SJCRH30 (cell line): Measurements from ENCODE around the gene NINJ1. TPM values are rescaled to one million over a fixed set of nuclear protein-coding genes. Genes with fewer than 3 reads are reported as not detected.

ENCODE experiments used
- DNase-seq, 2 experiments: peaks; one replicate each; pipeline ENCODE4 v3.0.0-alpha.2; 2015 to 2020
- H3K27ac ChIP-seq: fragments of 250-450 bp; sonication (Bioruptor Pico); 2 replicates; pipeline ENCODE4 v1.5.1; 2020; ENCODE audit warnings: mild to moderate bottlenecking, moderate library complexity
- H3K27me3 ChIP-seq: fragments of 250-450 bp; sonication (Bioruptor Pico); 2 replicates; pipeline ENCODE4 v1.5.1; 2020; ENCODE audit warnings: mild to moderate bottlenecking, moderate library complexity
- H3K36me3 ChIP-seq: fragments of 250-450 bp; sonication (Bioruptor Pico); 2 replicates; pipeline ENCODE4 v1.5.1; 2020; ENCODE audit warnings: mild to moderate bottlenecking, moderate library complexity
- H3K4me1 ChIP-seq: fragments of 250-450 bp; sonication (Bioruptor Pico); 2 replicates; pipeline ENCODE4 v1.5.1; 2020; ENCODE audit warnings: mild to moderate bottlenecking, moderate library complexity
- H3K4me3 ChIP-seq: fragments of 250-450 bp; sonication (Bioruptor Pico); 2 replicates; pipeline ENCODE4 v1.5.1; 2020; ENCODE audit warnings: mild to moderate bottlenecking, moderate library complexity
- H3K9me3 ChIP-seq: fragments of 250-450 bp; sonication (Bioruptor Pico); replicated peaks from 2 replicates; pipeline ENCODE4 v1.5.1; 2020; ENCODE audit warnings: mild to moderate bottlenecking, moderate library complexity
- total RNA-seq: library from RNA; depleted of rRNA; stranded (reverse); fragments of >200 nt; shearing (Covaris generic); gene quantifications from 2 replicates; pipeline ENCODE4 v1.2.3, GENCODE V29; 2014

Gene NINJ1
- total RNA-seq, 1 experiment from 2014 or later = 27.1 TPM

- no peak for DNase-seq
- Histone ChIP-seq H3K9me3 (no peaks in the 10 kb centered on the region), H3K4me1 (peaks cover 3% of the 10 kb centered on the region; the same call in 1 of the 2 replicates), H3K27me3 (no peaks in the 10 kb centered on the region), H3K36me3 (no peaks in the 10 kb centered on the region), H3K27ac (no peak overlapping the region), H3K4me3 (no peak overlapping the region)
These were observed 43.9 kb downstream of the NINJ1 start for GRCh38 chr9:93090091-93090655.

DNA sequence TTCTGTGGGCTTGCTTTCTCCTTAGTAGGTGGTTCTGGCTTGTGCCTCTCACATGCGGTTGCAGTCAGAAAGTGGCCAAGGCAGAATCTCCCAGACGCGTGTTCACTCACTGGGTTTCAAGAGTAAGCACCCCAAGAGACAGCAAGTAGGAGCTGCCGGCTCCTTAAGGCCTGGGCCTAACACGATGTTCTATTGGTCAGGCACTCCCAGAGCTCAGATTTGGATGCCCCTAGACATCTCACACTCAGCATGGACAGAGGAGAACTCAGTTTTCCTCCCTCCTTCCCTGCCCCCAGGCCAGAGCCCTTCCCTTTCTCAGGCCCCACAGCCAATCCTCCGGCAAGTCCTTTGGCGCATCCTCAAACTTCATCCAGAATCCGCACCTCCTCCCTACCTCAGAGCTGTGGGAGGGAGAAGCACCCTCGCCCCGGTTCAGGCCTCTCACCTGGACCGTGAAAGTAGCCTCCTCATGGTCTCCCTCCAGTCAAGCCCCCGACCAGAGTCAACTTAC lies 44.5 kb downstream of the NINJ1 start:
- H3K4me1 ChIP-seq = no peaks in the 10 kb centered on the region
- no peaks in the 10 kb centered on the region for H3K9me3 ChIP-seq
- H3K27me3 ChIP-seq = no peaks in the 10 kb centered on the region
- no peak overlapping the region for H3K4me3 ChIP-seq
- no peak overlapping the region for H3K27ac ChIP-seq
- H3K36me3 ChIP-seq = no peaks in the 10 kb centered on the region
- no peak for DNase-seq

DNA sequence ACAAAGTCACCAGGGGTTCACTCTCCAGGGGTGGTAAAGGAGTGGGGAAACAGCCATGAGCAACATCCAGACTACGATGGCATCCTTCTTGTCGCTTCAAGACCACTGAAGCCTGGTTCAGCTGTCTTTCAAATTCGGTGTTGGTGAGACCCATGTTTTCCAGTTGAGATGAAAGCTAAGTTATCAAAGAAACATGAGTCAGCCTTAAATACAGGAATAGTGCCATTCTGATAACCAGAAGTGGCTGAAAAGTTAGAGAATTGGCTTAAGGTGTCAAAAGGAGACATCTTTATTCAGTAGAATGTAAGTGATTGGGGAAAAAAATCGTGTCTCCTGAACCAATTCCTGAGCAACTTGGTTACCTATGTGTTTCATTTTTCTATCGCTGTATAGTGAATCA lies 45.0 kb downstream of the NINJ1 start:
- DNase-seq = no peak
- no peak overlapping the region for H3K4me3 ChIP-seq
- H3K4me1 ChIP-seq = no peaks in the 10 kb centered on the region
- H3K27me3 ChIP-seq = no peaks in the 10 kb centered on the region
- no peak overlapping the region for H3K27ac ChIP-seq
- H3K36me3 ChIP-seq = no peaks in the 10 kb centered on the region
- no peaks in the 10 kb centered on the region for H3K9me3 ChIP-seq

- no peak overlapping the region for H3K27ac ChIP-seq
- DNase-seq = no peak
- H3K27me3 ChIP-seq = no peaks in the 10 kb centered on the region
- no peaks in the 10 kb centered on the region for H3K4me1 ChIP-seq
- no peaks in the 10 kb centered on the region for H3K9me3 ChIP-seq
- H3K36me3 ChIP-seq = no peaks in the 10 kb centered on the region
- no peak overlapping the region for H3K4me3 ChIP-seq
These were observed 45.4 kb downstream of the NINJ1 start for GRCh38 chr9:93088656-93089015.

- no peaks in the 10 kb centered on the region for H3K4me1 ChIP-seq
These were observed 45.9 kb downstream of the NINJ1 start for GRCh38 chr9:93087971-93088655.

GRCh38 chr9:93086447-93087224 lies 47.4 kb downstream of the NINJ1 start:
- Histone ChIP-seq H3K9me3 (no peaks in the 10 kb centered on the region), H3K27me3 (no peaks in the 10 kb centered on the region), H3K36me3 (no peaks in the 10 kb centered on the region), H3K27ac (no peak overlapping the region), H3K4me1 (no peaks in the 10 kb centered on the region), H3K4me3 (no peak overlapping the region)
- DNase-seq = no peak

More at GRCh38 chr9:93087971-93088655, 45.9 kb downstream of the NINJ1 start:
- no peak for DNase-seq
- H3K4me3 ChIP-seq = no peak overlapping the region
- H3K9me3 ChIP-seq = no peaks in the 10 kb centered on the region
- no peaks in the 10 kb centered on the region for H3K27me3 ChIP-seq
- H3K27ac ChIP-seq = no peak overlapping the region
- no peaks in the 10 kb centered on the region for H3K36me3 ChIP-seq

- H3K27ac ChIP-seq = no peak overlapping the region
- H3K4me3 ChIP-seq = no peak overlapping the region
- DNase-seq = no peak
- H3K27me3 ChIP-seq = no peaks in the 10 kb centered on the region
- no peaks in the 10 kb centered on the region for H3K36me3 ChIP-seq
- H3K9me3 ChIP-seq = no peaks in the 10 kb centered on the region
- H3K4me1 ChIP-seq = no peaks in the 10 kb centered on the region
These were observed 48.4 kb downstream of the NINJ1 start for GRCh38 chr9:93085676-93086075.

GRCh38 chr9:93084471-93084881 lies 49.6 kb downstream of the NINJ1 start:
- H3K9me3 ChIP-seq = no peaks in the 10 kb centered on the region
- DNase-seq = no peak
- H3K4me3 ChIP-seq = no peak overlapping the region
- no peak overlapping the region for H3K27ac ChIP-seq
- H3K27me3 ChIP-seq = no peaks in the 10 kb centered on the region
- H3K36me3 ChIP-seq = no peaks in the 10 kb centered on the region
- H3K4me1 ChIP-seq = no peaks in the 10 kb centered on the region

DNA sequence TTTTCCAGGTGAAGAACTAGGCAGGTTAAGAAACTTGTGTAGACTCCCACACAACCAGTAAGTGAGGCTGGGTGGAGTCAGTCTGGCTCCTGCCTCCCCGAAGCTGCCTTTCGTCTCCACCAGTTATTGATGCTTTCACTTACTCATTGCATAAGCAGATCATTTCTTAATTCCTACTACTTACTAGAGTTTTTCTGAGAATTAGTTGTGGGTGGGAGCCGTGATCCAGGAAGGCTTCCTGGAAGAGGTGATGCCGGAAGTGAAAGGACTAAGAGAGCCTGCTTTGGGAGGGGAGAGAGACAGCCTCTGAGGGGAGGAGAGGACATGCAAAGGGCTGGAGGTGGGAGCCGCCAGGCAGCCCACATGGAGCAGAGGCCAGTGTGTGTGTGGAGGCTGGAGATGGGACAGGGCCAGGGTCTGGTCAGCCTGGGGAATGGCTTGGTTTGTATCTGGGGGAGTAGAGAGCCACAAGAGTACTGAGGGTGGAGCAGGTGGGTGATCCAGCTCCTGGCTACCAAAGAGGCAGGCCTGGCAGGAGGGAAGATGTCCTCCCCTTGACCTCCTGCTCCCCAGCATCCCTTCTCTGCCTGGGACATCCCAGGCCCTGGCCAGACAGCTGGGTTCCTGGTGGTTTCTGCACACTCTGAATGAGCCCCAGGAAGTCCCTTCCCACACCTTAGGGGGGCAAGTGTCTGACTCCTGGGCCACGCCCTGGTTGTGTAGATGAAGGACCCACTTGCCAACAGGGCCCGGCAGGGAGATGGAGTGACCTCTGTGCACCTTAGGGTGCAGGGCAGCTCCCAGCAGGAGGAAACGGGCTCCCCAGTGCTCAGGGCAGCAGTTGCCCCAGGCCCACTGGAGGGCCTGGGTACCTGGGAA lies 50.2 kb downstream of the NINJ1 start:
- H3K9me3 ChIP-seq = no peaks in the 10 kb centered on the region
- no peaks in the 10 kb centered on the region for H3K4me1 ChIP-seq
- no peaks in the 10 kb centered on the region for H3K36me3 ChIP-seq
- no peak overlapping the region for H3K4me3 ChIP-seq
- H3K27ac ChIP-seq = no peak overlapping the region
- no peak for DNase-seq
- no peaks in the 10 kb centered on the region for H3K27me3 ChIP-seq

GRCh38 chr9:93082841-93083411 lies 51.1 kb downstream of the NINJ1 start:
- no peaks in the 10 kb centered on the region for H3K9me3 ChIP-seq
- peak in 1 of 2 experiments; percentile 30 for DNase-seq
- H3K27me3 ChIP-seq = no peaks in the 10 kb centered on the region
- H3K36me3 ChIP-seq = no peaks in the 10 kb centered on the region
- no peak overlapping the region for H3K27ac ChIP-seq
- H3K4me1 ChIP-seq = no peaks in the 10 kb centered on the region
- no peak overlapping the region for H3K4me3 ChIP-seq

GRCh38 chr9:93081931-93082330 lies 52.1 kb downstream of the NINJ1 start:
- Histone ChIP-seq H3K27me3 (no peaks in the 10 kb centered on the region), H3K4me1 (no peaks in the 10 kb centered on the region), H3K4me3 (no peak overlapping the region), H3K9me3 (no peaks in the 10 kb centered on the region), H3K27ac (no peak overlapping the region), H3K36me3 (no peaks in the 10 kb centered on the region)
- no peak for DNase-seq

DNA sequence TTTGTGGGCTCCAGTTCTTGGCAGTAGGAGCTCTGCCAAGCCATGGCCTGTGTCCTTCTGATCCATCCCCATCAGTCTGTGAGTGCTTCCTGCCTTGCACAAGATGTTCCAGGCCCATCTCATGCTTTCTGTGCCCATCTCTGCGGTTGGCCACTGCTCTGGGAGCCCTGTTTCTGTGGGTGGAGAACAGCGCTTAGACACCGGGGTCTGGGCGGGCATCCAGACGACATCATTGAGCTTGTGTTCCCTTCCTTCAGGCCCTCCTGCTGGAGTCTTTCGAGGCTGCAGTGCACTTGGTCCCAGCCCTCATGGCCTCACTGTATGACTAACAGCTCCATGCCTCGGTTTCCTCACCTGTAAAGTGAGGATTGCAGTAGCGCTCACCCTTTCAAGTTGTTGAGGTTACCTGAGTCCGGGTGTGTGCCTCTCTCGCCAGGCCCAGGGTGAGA lies 52.9 kb downstream of the NINJ1 start:
- H3K27me3 ChIP-seq = no peaks in the 10 kb centered on the region
- no peak overlapping the region for H3K27ac ChIP-seq
- no peak overlapping the region for H3K4me3 ChIP-seq
- DNase-seq = peak in 1 of 2 experiments; percentile 2
- H3K4me1 ChIP-seq = no peaks in the 10 kb centered on the region
- H3K9me3 ChIP-seq = no peaks in the 10 kb centered on the region
- no peaks in the 10 kb centered on the region for H3K36me3 ChIP-seq

DNA sequence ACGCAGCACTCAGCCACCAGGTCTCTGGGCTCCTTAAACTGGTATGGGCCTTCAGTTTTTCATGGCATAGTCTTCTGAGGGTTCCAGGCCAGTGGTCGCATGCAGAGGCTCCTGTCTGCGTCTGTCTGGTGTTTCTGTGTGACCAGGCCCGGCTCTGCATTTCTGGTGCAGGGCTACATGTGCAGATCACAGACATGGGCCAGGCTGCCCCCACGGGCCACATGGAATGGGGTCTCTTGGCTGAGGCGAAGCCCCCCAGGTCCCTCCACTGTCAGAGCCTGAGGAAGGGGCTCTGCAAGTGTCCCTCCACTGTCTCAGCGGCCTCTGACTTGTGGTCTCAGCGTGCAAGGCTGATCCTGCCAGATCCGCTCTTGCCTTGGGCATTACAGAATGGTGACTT lies 53.6 kb downstream of the NINJ1 start:
- Histone ChIP-seq H3K27me3 (no peaks in the 10 kb centered on the region), H3K4me1 (no peaks in the 10 kb centered on the region), H3K27ac (no peak overlapping the region), H3K36me3 (no peaks in the 10 kb centered on the region), H3K4me3 (no peak overlapping the region), H3K9me3 (no peaks in the 10 kb centered on the region)
- DNase-seq = peak in 1 of 2 experiments; percentile 1

- Histone ChIP-seq H3K27me3 (no peaks in the 10 kb centered on the region), H3K4me1 (no peaks in the 10 kb centered on the region), H3K4me3 (no peak overlapping the region), H3K36me3 (no peaks in the 10 kb centered on the region), H3K27ac (no peak overlapping the region), H3K9me3 (no peaks in the 10 kb centered on the region)
- DNase-seq = no peak
These were observed 54.7 kb downstream of the NINJ1 start for GRCh38 chr9:93079371-93079770.
